SK-N-SH (cell line): ENCODE results near the gene ABCB4. TPM values are rescaled to one million over a fixed set of nuclear protein-coding genes. Genes with fewer than 3 reads are reported as not detected.

Experiments used
- CTCF ChIA-PET: fragments of 300-600, 350-600 bp; formaldehyde crosslinking; extraction: SDS; loops from one replicate; lab custom pipeline; 2021; lab: Yijun Ruan, JAX
- POLR2A ChIA-PET: fragments of 350-600 bp; sonication (Branson Sonifier 250); formaldehyde crosslinking; extraction: SDS; loops from one replicate; lab custom pipeline; 2020; ENCODE audit warnings: antibody characterized with exemption, inconsistent platforms; lab: Yijun Ruan, JAX
- DNase-seq: peaks from one replicate; pipeline ENCODE4 v3.0.0; 2012
- H2AFZ ChIP-seq: fragments of 200-600 bp; sonication (generic); 2 replicates; pipeline ENCODE4 v1.8.1; 2016; ENCODE audit warnings: antibody characterized with exemption, mild to moderate bottlenecking, low read depth
- H3F3A ChIP-seq: fragments of 200-600 bp; sonication (generic); replicated peaks from 2 replicates; pipeline ENCODE3; 2016; ENCODE audit warnings: antibody characterized with exemption, mild to moderate bottlenecking; ENCODE audit not compliant: insufficient read depth
- H3K27ac ChIP-seq, 2 experiments: fragments of 200-500 bp in 1 of 2; fragments of 200-600 bp in 1 of 2; sonication (Bioruptor generic) in 1 of 2; sonication (generic), shearing (Covaris generic) in 1 of 2; 2 replicates each; pipeline versions ENCODE4 v1.5.1 to v1.6.1; 2014 to 2016; ENCODE audit warnings: low read depth in 2 of 2, inconsistent platforms in 1 of 2, low read length in 1 of 2, mild to moderate bottlenecking in 1 of 2, mixed read lengths in 1 of 2
- H3K27me3 ChIP-seq: fragments of 200-600 bp; sonication (generic), shearing (Covaris generic); 2 replicates; pipeline ENCODE4 v1.6.1; 2016; ENCODE audit warnings: mixed run types; ENCODE audit not compliant: insufficient read depth
- H3K36me3 ChIP-seq, 2 experiments: fragments of 200-500 bp in 1 of 2; fragments of 200-600 bp in 1 of 2; sonication (Bioruptor generic) in 1 of 2; sonication (generic) in 1 of 2; replicated peaks in 1 of 2; 2 replicates each; pipeline versions ENCODE3 to v1.5.1; 2014 to 2016; ENCODE audit warnings: low read length in 1 of 2, mild to moderate bottlenecking in 1 of 2; ENCODE audit not compliant: insufficient read depth in 2 of 2, control insufficient read depth in 1 of 2
- H3K4me1 ChIP-seq, 2 experiments: fragments of 200-500 bp in 1 of 2; fragments of 200-600 bp in 1 of 2; sonication (Bioruptor generic) in 1 of 2; sonication (generic), shearing (Covaris generic) in 1 of 2; 2 replicates each; pipeline versions ENCODE4 v1.5.1 to v1.6.1; 2014 to 2016; ENCODE audit warnings: low read depth in 1 of 2, low read length in 1 of 2, mixed run types in 1 of 2; ENCODE audit not compliant: insufficient read depth in 2 of 2, control insufficient read depth in 1 of 2
- H3K4me2 ChIP-seq: fragments of 200-600 bp; sonication (generic), shearing (Covaris generic); 2 replicates; pipeline ENCODE4 v1.6.1; 2017; ENCODE audit warnings: mixed run types
- H3K4me3 ChIP-seq, 2 experiments: fragments of 200-500 bp in 1 of 2; fragments of 200-600 bp in 1 of 2; sonication (Bioruptor generic) in 1 of 2; sonication (generic), shearing (Covaris generic) in 1 of 2; 2 replicates each; pipeline versions ENCODE4 v1.5.1 to v1.8.1; 2014 to 2016; ENCODE audit warnings: low read depth in 2 of 2, inconsistent platforms in 1 of 2, low read length in 1 of 2, mild to moderate bottlenecking in 1 of 2, mixed read lengths in 1 of 2, moderate library complexity in 1 of 2
- H3K79me2 ChIP-seq: fragments of 200-600 bp; sonication (generic); 2 replicates; pipeline ENCODE4 v1.8.1; 2017; ENCODE audit warnings: mild to moderate bottlenecking; ENCODE audit not compliant: insufficient read depth
- H3K9ac ChIP-seq: fragments of 200-600 bp; sonication (generic); 2 replicates; pipeline ENCODE4 v1.6.1; 2017; ENCODE audit warnings: mixed run types
- H3K9me2 ChIP-seq: fragments of 200-600 bp; sonication (generic); 2 replicates; pipeline ENCODE4 v1.6.1; 2017; ENCODE audit warnings: mixed run types
- H3K9me3 ChIP-seq: fragments of 200-600 bp; sonication (generic); 2 replicates; pipeline ENCODE4 v1.6.1; 2017; ENCODE audit warnings: mixed run types, mild to moderate bottlenecking, moderate library complexity
- H4K20me1 ChIP-seq: fragments of 200-600 bp; sonication (generic); 2 replicates; pipeline ENCODE4 v1.6.1; 2017; ENCODE audit warnings: mild to moderate bottlenecking, mixed run types; ENCODE audit not compliant: insufficient read depth
- CHD2 ChIP-seq: fragments of 150-350 bp; IDR thresholded peaks from 2 replicates; pipeline ENCODE4 v1.6.1; 2018; ENCODE audit warnings: low read length; ENCODE audit not compliant: partially characterized antibody
- EP300 ChIP-seq, 2 experiments: IDR thresholded peaks; 2 replicates each; pipeline versions ENCODE4 v1.4.0 to v1.6.1; 2012; ENCODE audit warnings: borderline replicate concordance in 1 of 2, low read depth in 1 of 2, low read length in 1 of 2
- EZH2phosphoT487 ChIP-seq: fragments of 200-600 bp; sonication (generic); IDR thresholded peaks from 2 replicates; pipeline ENCODE4 v1.6.1; 2017; ENCODE audit warnings: low read depth, mixed run types, mild to moderate bottlenecking, antibody characterized with exemption, moderate library complexity, borderline replicate concordance
- FOSL2 ChIP-seq: IDR thresholded peaks from 2 replicates; pipeline ENCODE4 v1.4.0; 2012; ENCODE audit warnings: low read depth, mild to moderate bottlenecking, moderate library complexity, borderline replicate concordance
- GABPA ChIP-seq: IDR thresholded peaks from 2 replicates; pipeline ENCODE4 v1.4.0; 2012; ENCODE audit warnings: low read depth, mild to moderate bottlenecking
- GATA2 ChIP-seq: sonication (generic); formaldehyde crosslinking; IDR thresholded peaks from 2 replicates; pipeline ENCODE4 v1.5.0; 2020; ENCODE audit warnings: mild to moderate bottlenecking, missing genetic modification reagents
- JUND ChIP-seq: IDR thresholded peaks from 2 replicates; pipeline ENCODE4 v1.4.0; 2012
- MEF2A ChIP-seq: IDR thresholded peaks from 2 replicates; pipeline ENCODE4 v1.4.0; 2012; ENCODE audit warnings: low read depth, borderline replicate concordance
- MXI1 ChIP-seq: IDR thresholded peaks from 2 replicates; pipeline ENCODE4 v1.6.1; 2012; ENCODE audit warnings: mild to moderate bottlenecking, low read depth, low read length, improper control_type of control experiment
- NFIC ChIP-seq: IDR thresholded peaks from 2 replicates; pipeline ENCODE4 v1.4.0; 2012; ENCODE audit warnings: borderline replicate concordance
- PBX3 ChIP-seq: IDR thresholded peaks from 2 replicates; pipeline ENCODE4; 2012
- RCOR1 ChIP-seq: fragments of 150-350 bp; IDR thresholded peaks from 2 replicates; pipeline ENCODE4 v1.6.1; 2017; ENCODE audit warnings: antibody characterized with exemption, low read length
- REST ChIP-seq: IDR thresholded peaks from 2 replicates; pipeline ENCODE4 v1.6.1; 2012; ENCODE audit warnings: mild to moderate bottlenecking, low read depth, low read length, moderate library complexity
- SIN3A ChIP-seq: IDR thresholded peaks from 2 replicates; pipeline ENCODE4 v1.6.1; 2012; ENCODE audit warnings: low read depth, mild to moderate bottlenecking, low read length, moderate library complexity, borderline replicate concordance
- SMC3 ChIP-seq: IDR thresholded peaks from 2 replicates; pipeline ENCODE4 v1.6.1; 2012; ENCODE audit warnings: low read depth, low read length, improper control_type of control experiment
- TCF12 ChIP-seq: IDR thresholded peaks from 2 replicates; pipeline ENCODE4 v1.4.0; 2012
- ZBTB33 ChIP-seq: IDR thresholded peaks from 2 replicates; pipeline ENCODE4 v1.4.0; 2012; ENCODE audit warnings: low read depth, borderline replicate concordance
- WGBS: methylation state at CpG from one replicate; pipeline ENCODE4 v1.1.6; 2017; ENCODE audit warnings: low lambda C conversion rate; 5-methylcytosine and 5-hydroxymethylcytosine counted together
- polyA plus RNA-seq, 3 experiments: library from polyadenylated mRNA; depleted of rRNA; stranded (reverse); fragments of >200 nt; gene quantifications; 2 replicates each; pipeline ENCODE4 v1.2.3, GENCODE V29; 2012

ABCB4 gene
- polyA plus RNA-seq, 1 of the 3 experiments (the other 2 are of a cell fraction): 0.18 TPM

GRCh38 chr7:87511510-87511909 is 36.0 kb upstream of the ABCB4 start (continued):
- TF ChIP-seq ZBTB33: no peak
- TF ChIP-seq EZH2phosphoT487: no peak
- TF ChIP-seq JUND: no peak
- TF ChIP-seq PBX3: no peak
- TF ChIP-seq MEF2A: no peak
- TF ChIP-seq NFIC: no peak
- TF ChIP-seq SMC3: no peak
- TF ChIP-seq SIN3A: no peak
- no peak for TF ChIP-seq CHD2
- no peak for TF ChIP-seq FOSL2

- Histone ChIP-seq H3K27me3 (no peaks in the 10 kb centered on the region), H4K20me1 (no peaks in the 10 kb centered on the region), H3K4me2 (no peak overlapping the region), H3K79me2 (no peaks in the 10 kb centered on the region), H3K36me3 (peaks cover 0 to 42% of the 10 kb centered on the region in 2 experiments), H3K9me2 (no peaks in the 10 kb centered on the region), H3K4me3 (no peak overlapping the region), H3K9ac (no peak overlapping the region), H2AFZ (no peak overlapping the region), H3K27ac (peak overlapping the region in 1 of 2 experiments; percentile 85; a peak in 2 of 4 replicates), H3K4me1 (peaks cover 0 to 27% of the 10 kb centered on the region in 2 experiments; a peak in 2 of 4 replicates), H3F3A (no peaks in the 10 kb centered on the region), H3K9me3 (no peaks in the 10 kb centered on the region)
- POLR2A ChIA-PET: no interaction called here
- DNase-seq: peak; percentile 30
- TF ChIP-seq RCOR1: peak; percentile 53; the same call in 1 of the 2 replicates
- TF ChIP-seq REST: no peak
- peak; percentile 79 for TF ChIP-seq MXI1
- no peak for TF ChIP-seq GABPA
- peak; percentile 35; the same call in 1 of the 2 replicates for TF ChIP-seq GATA2 (CRISPR knock-in tag)
- TF ChIP-seq TCF12: no peak
- TF ChIP-seq EZH2phosphoT487: no peak
- TF ChIP-seq EP300 (IDR thresholded peaks at IDR 0.05; ENCODE audit: borderline replicate concordance in 1 of 2, low read depth in 1 of 2, low read length in 1 of 2): 0 out of 4 replicates have a peak, but pooled peaks of 1 of the 2 experiments have one; percentile 11
- TF ChIP-seq CHD2: no peak
- CTCF ChIA-PET: interaction anchor here (0.6 to 1.6 kb wide), 4 partner anchors 9 to 659 kb away, joined by 3 to 4 read pairs (median 3); partner anchors contain the start of gene RUNDC3B
- 86% methylated on average over 1 of the region's 1 CpG for WGBS
Measured at GRCh38 chr7:87510411-87510875, 35.0 kb upstream of the ABCB4 start.
